Upper lobe of left lung (tissue), 4 donors: ENCODE measurements around the gene CST7.

Experiments
- POLR2A ChIP-seq, 4 donors: fragments of 450-650 bp; IDR thresholded peaks; one replicate each; pipeline ENCODE4 v1.5.1; 2016 to 2017; ENCODE audit warnings: antibody characterized with exemption in 4 of 4, mild to moderate bottlenecking in 2 of 4
- TF ChIP-seq, protein P1 (sequence below), 6 experiments: fragments of 450-650 bp in 4 of 6; fragments of 200-600 bp in 2 of 6; sonication (generic) in 2 of 6; IDR thresholded peaks; one replicate each; pipeline ENCODE4 v1.5.1; 2016 to 2019; ENCODE audit warnings: antibody characterized with exemption in 6 of 6

DNA sequence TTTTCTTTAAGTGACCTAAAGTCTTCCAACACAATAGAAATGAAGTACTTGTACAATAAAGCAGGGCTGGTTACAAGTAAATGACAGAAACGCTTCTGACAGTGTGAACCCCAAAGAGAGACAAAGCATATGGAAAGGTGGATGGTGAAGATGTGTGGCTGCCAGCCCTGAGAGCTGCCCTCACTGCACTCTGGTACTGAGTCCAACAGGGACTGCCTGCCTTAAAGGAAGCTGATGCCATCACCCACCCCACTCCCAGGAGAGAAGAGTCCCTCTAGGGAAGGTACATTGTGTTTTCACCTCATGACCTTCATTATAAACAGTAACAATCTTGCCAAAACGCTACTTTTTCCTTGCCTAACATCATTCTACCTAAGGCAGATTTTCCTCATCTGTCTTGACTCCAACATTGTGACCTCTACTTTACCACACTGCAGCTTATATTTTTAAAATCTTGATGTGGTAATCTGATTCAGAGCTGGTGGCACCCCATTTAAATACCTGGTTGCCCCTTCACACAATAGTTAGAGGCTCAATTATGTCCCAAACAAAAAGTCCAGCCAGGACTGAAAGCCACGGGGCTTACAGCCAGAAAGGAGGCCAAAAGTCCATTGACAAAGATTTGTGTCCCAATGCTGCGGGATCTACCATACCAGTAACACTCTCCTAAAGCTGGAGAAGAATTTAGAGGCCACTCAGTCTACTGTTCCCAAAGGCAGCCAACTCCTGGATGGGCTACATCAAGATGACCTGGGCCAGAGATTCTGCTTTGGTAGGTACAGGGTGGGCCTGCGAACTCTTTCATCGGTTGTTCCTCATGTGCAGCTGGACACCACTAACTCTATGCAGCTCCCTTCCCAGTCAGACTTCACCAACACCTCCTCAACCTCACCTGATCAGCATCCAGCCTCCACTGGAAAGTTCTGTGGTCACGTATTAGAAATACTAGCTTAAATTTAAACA is 39.1 kb downstream of the CST7 start:
- no peak for TF ChIP-seq POLR2A (IDR thresholded peaks at IDR 0.05)
- TF ChIP-seq, protein P1, sequence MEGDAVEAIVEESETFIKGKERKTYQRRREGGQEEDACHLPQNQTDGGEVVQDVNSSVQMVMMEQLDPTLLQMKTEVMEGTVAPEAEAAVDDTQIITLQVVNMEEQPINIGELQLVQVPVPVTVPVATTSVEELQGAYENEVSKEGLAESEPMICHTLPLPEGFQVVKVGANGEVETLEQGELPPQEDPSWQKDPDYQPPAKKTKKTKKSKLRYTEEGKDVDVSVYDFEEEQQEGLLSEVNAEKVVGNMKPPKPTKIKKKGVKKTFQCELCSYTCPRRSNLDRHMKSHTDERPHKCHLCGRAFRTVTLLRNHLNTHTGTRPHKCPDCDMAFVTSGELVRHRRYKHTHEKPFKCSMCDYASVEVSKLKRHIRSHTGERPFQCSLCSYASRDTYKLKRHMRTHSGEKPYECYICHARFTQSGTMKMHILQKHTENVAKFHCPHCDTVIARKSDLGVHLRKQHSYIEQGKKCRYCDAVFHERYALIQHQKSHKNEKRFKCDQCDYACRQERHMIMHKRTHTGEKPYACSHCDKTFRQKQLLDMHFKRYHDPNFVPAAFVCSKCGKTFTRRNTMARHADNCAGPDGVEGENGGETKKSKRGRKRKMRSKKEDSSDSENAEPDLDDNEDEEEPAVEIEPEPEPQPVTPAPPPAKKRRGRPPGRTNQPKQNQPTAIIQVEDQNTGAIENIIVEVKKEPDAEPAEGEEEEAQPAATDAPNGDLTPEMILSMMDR (IDR thresholded peaks at IDR 0.05), result no peak
